Tibial nerve (tissue), 3 donors: ENCODE measurements around the gene ERN1.

Source experiments
- CTCF ChIP-seq, 5 experiments: fragments of 200-600 bp in 3 of 5; fragments of 450-650 bp in 2 of 5; sonication (generic) in 3 of 5; IDR thresholded peaks; one replicate each; pipeline ENCODE4 v1.5.1; 2016 to 2019; ENCODE audit warnings: antibody characterized with exemption in 5 of 5, mild to moderate bottlenecking in 3 of 5, moderate library complexity in 2 of 5
- POLR2A ChIP-seq, 2 donors: fragments of 450-650 bp; IDR thresholded peaks; one replicate each; pipeline ENCODE4 v1.6.1; 2017; ENCODE audit warnings: antibody characterized with exemption in 2 of 2, mild to moderate bottlenecking in 2 of 2, moderate library complexity in 2 of 2

GRCh38 chr17:64038331-64039105, 91.4 kb downstream of the ERN1 start:
- no peak for TF ChIP-seq POLR2A (IDR thresholded peaks at IDR 0.05)
- no peak for TF ChIP-seq CTCF (IDR thresholded peaks at IDR 0.05)
